ENCODE measurements around the gene RBM33. TPM values are rescaled to one million over a fixed set of nuclear protein-coding genes. Genes with fewer than 3 reads are reported as not detected.

The RBM33 gene
- total RNA-seq, 1 donor from 2014 or later, result 79.4 TPM

- Mint-ChIP-seq H3K27ac (peak overlapping the region; percentile 59), H3K27me3 (no peaks in the 10 kb centered on the region), H3K4me3 (ENCODE audit: low read depth) (no peak overlapping the region), H3K9me3 (ENCODE audit: low read depth) (no peaks in the 10 kb centered on the region), H3K4me1 (ENCODE audit: low read depth) (no peaks in the 10 kb centered on the region), H3K36me3 (ENCODE audit: insufficient read depth) (peaks cover 8% of the 10 kb centered on the region)
- TF ChIP-seq CTCF (IDR thresholded peaks at IDR 0.05; ENCODE audit: unreplicated experiment), result no peak
- no peak for DNase-seq (ENCODE audit: low spot score, unreplicated experiment)
Measured at GRCh38 chr7:155733582-155734444, 89.4 kb downstream of the RBM33 start.

- Mint-ChIP-seq H3K27ac (no peak overlapping the region), H3K27me3 (no peaks in the 10 kb centered on the region), H3K4me3 (ENCODE audit: low read depth) (no peak overlapping the region), H3K9me3 (ENCODE audit: low read depth) (no peaks in the 10 kb centered on the region), H3K4me1 (ENCODE audit: low read depth) (no peaks in the 10 kb centered on the region), H3K36me3 (ENCODE audit: insufficient read depth) (peaks cover 10% of the 10 kb centered on the region)
- DNase-seq (ENCODE audit: low spot score, unreplicated experiment), result no peak
- TF ChIP-seq CTCF (IDR thresholded peaks at IDR 0.05; ENCODE audit: unreplicated experiment), result no peak
Measured at GRCh38 chr7:155734445-155734809, 90.0 kb downstream of the RBM33 start.

GRCh38 chr7:155735442-155736115 lies 91.1 kb downstream of the RBM33 start:
- TF ChIP-seq CTCF (IDR thresholded peaks at IDR 0.05; ENCODE audit: unreplicated experiment), result no peak
- Mint-ChIP-seq H3K27ac (no peak overlapping the region), H3K36me3 (ENCODE audit: insufficient read depth) (peaks cover 9% of the 10 kb centered on the region), H3K27me3 (no peaks in the 10 kb centered on the region), H3K4me3 (ENCODE audit: low read depth) (no peak overlapping the region), H3K4me1 (ENCODE audit: low read depth) (no peaks in the 10 kb centered on the region), H3K9me3 (ENCODE audit: low read depth) (no peaks in the 10 kb centered on the region)
- no peak for DNase-seq (ENCODE audit: low spot score, unreplicated experiment)

GRCh38 chr7:155737590-155737989 lies 93.1 kb downstream of the RBM33 start:
- DNase-seq (ENCODE audit: low spot score, unreplicated experiment), result no peak
- H3K27ac Mint-ChIP-seq, result no peak overlapping the region
- TF ChIP-seq CTCF (IDR thresholded peaks at IDR 0.05; ENCODE audit: unreplicated experiment), result no peak
- no peaks in the 10 kb centered on the region for H3K4me1 Mint-ChIP-seq (ENCODE audit: low read depth)
- H3K9me3 Mint-ChIP-seq (ENCODE audit: low read depth), result no peaks in the 10 kb centered on the region
- peaks cover 21% of the 10 kb centered on the region for H3K36me3 Mint-ChIP-seq (ENCODE audit: insufficient read depth)
- H3K4me3 Mint-ChIP-seq (ENCODE audit: low read depth), result no peak overlapping the region
- no peaks in the 10 kb centered on the region for H3K27me3 Mint-ChIP-seq

GRCh38 chr7:155738104-155738503 lies 93.6 kb downstream of the RBM33 start:
- H3K9me3 Mint-ChIP-seq (ENCODE audit: low read depth), result no peaks in the 10 kb centered on the region
- H3K36me3 Mint-ChIP-seq (ENCODE audit: insufficient read depth), result peaks cover 25% of the 10 kb centered on the region
- no peak overlapping the region for H3K4me3 Mint-ChIP-seq (ENCODE audit: low read depth)
- no peak for DNase-seq (ENCODE audit: low spot score, unreplicated experiment)
- no peak overlapping the region for H3K27ac Mint-ChIP-seq
- TF ChIP-seq CTCF (IDR thresholded peaks at IDR 0.05; ENCODE audit: unreplicated experiment), result no peak
- H3K4me1 Mint-ChIP-seq (ENCODE audit: low read depth), result no peaks in the 10 kb centered on the region
- no peaks in the 10 kb centered on the region for H3K27me3 Mint-ChIP-seq
